HG03103 (cell line): ENCODE measurements around the gene ANKH.
"Not testable (repeated sequence)": the region's sequence is repeated elsewhere in the genome, so short reads cannot be mapped to it uniquely, and the experiment has no call there.

Source experiments
- ATAC-seq: cut with Tn5 transposase; IDR thresholded peaks from one replicate; pipeline ENCODE4 v1.9.1; 2021; ENCODE audit warnings: low read depth; ENCODE audit not compliant: unreplicated experiment

ANKH gene

DNA sequence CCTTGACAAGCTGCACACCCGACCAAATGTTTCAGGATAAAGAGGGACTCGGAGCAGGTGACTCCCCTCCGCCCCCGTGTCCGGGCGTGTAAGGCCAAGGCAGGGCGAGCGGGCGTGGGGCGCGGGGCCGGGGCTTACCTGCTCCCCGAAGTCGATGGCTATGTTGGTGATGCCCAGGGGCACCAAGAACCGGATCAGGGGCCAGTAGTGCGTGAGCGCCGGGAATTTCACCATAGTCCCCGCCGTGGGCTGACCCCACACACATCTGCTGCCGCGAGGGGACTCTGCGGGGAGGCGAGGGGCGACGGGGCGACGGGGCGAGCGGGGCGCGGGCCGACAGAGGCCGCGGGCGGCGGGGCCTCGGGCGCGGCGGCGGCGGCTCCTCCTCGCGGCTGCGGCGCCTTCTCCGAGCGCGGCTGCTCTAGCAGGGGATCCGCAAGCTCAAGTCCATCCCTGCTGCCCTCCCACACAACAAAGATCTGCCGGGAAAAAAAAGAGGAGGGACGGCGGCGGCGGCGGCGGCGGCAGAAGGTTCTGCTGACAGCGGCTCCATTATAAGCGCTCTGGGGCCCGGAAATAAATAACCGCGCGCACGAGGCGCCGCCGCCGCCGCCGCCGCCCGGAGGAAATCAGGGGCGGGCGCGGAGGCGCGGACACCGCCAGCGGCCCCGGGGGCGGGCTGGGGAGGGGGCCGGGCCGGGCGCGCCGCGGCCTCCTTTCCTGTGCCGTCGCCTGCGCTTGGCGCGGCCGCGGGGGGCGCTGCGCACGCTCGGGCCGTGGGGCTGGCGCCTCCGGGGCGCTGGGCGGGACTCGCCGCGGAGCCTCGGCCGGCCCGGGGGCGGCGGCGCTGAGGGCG lies at the start of gene ANKH:
TSS of gene ANKH (minus strand) at position 565 of the 856 bp plus-strand sequence. CDS start at position 234, 331 bp downstream.
- peak; percentile 84 for ATAC-seq

GRCh38 chr5:14920121-14920520 lies 48.5 kb upstream of the ANKH start:
- no peak for ATAC-seq

DNA sequence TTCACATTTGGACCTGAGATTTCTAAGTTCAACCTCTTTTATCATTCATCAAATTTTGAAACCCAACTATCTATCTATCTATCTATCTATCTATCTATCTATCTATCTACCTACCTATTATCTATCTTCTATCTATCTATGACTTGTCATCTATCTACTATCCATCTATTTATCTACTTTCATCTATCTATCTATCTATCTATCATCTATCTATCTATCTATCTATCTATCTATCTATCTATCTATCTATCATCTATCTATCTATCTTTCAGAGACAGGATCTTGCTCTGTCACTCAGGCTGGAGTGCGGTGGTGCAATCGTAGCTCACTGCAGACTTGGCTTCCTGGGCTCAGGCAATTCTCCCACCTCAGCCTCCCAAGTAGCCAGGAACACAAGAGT lies 47.5 kb upstream of the ANKH start:
- ATAC-seq: not testable (repeated sequence)

GRCh38 chr5:14917719-14918118 lies 46.1 kb upstream of the ANKH start:
- no peak for ATAC-seq

DNA sequence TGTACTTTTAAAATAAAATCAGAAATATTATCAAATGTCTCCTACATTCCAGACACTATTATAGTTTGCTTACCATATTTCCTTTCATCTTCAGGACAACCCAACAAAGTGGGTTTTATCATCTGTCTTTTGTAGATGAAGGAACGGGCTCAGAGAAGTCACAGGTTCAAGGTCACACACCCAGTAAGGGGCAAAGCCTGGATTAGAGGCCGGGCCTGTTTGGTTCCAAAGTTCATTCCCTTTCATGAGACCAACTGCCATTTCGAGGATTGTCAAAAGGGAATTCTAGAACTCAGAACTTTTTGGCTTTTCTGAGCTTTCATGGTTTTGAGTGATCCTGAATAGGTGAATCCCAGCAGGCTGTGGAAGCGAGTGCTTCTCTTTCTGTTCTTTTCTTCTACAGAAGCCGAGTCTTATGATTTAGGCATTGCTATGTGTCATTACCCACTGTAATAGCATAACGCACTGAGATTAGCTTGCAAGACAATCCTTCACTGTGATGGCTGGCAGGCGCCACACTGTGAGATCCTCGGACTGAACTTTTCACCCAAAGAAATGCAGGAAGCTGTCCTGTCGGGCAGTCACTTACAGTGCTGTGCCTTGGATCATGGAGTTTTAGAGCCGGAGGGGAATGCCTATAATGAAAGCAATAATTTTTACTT lies 43.8 kb upstream of the ANKH start:
- ATAC-seq: no peak

- ATAC-seq: no peak
Observed at GRCh38 chr5:14914623-14915260, 43.2 kb upstream of the ANKH start.

DNA sequence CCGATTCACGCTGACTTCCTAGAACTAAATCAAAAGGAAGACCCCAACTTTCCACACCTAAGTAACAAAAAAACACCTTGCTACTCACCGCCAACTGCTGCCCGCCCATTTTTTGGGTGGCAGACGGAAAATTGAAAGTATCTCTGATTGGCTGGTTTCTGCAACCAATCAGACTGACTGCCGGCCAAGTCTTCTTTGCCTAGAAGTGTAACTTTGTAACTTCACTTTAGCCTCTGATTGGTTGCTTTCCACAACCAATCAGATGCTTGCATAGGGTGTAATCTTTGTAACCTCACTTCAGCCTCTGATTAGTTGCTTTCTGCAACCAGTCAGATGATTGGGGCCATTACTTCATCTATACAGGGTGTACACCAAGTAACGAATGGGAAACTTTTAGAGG lies 42.6 kb upstream of the ANKH start:
- no peak for ATAC-seq

DNA sequence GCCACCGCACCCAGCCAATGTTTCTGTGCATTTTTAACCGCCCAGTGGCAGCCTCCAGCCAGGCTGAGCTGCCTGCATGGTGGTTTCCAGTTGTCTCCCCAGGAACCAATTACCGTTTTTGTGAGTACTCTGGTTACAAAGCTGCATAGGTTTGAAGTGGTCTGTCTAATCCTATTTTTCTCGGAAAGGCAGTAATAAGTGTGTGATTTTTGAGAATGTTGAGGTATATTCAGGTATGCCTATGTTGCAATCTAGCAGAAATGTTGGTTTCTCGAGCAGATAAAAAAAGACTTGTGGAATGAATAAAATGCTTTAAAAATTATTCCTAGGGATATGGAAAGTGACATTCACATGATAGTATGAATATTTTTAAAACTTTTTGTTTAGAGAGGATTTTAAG lies 41.5 kb upstream of the ANKH start:
- ATAC-seq: no peak

DNA sequence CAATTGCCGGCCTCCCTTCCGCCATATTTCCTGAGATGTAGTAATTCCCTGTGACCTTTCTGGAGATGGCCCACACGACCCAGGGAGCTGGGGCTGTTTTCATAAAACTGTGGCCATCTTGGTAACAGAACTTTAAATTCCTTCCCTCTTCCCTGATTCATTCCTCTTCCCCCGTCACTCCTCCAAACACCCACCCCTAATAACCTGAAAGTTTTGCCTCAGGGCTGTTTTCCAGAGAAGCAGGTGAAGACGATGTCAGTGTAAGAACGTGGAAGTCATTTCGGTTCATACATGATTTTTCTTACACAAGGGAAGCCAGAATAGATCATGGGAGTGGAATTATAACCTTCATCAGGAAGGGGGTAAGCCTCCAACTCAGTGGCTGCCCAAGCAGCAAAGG lies 40.6 kb upstream of the ANKH start:
- no peak for ATAC-seq

DNA sequence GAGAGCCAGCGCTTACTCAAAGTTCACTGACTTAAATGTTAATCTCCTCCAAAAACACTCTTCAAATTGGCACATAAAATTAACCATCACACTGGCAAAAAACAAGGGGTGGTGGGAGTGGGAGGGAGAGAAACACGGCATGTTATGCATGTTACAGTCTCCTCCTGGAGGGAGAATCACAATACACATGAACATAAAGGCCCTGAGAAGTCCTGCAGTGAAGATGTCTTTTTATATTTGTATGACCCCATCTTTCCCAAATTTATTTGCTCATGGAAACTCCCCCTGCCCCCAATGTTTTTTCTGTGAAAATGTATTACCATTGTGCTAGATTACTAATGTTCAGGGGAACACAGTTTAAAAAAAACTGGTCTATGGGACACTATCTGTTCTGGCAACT lies 37.8 kb upstream of the ANKH start:
- no peak for ATAC-seq

GRCh38 chr5:14908172-14908571 lies 36.6 kb upstream of the ANKH start:
- no peak for ATAC-seq

DNA sequence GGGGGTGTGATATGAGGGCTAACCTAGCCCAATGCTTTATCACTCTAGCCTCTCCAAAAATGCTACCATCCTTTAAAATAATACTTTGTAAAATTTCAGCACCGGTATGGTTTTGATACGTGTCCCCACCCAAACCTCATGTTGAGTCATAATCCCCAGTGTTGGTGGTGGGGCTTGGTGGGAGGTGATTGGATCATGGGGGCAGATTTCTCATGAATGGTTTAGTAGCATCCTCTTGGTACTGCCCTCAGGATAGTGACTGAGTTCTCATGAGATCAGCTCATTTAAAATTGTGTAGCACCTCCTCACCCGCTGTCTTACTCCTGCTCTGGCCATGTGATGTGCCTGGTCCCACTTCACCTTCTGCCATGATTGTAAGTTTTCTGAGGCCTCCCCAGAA lies 35.0 kb upstream of the ANKH start:
- ATAC-seq: no peak

- no peak for ATAC-seq
Observed at GRCh38 chr5:14902826-14903560, 31.4 kb upstream of the ANKH start.

DNA sequence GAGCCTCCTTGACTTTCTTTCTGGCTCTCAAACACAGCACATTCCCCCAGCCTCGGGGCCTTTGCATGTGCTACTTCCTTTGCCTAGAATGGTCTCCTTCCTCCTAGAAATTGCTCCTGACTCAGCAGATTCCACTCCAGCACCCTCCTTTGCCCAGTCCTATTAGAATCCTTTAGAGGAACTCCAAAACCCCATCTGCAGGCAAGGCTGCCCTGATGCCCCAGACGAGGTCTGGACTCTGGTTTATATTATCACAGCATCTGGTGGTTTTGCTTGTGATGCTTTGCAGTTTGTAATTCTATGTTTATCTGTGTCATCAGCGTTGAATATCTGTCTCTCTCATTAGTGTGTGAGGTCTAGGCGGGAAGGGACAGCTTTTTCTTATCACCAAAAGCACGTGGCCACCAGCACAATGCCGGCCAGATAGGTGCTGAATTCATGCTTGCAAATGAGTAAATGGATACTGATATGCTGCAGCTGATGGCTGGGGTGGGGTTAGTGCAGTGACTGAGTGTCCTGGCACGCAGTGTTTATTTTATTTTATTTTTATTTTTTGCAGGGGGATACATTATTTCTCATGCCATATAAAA lies 30.0 kb upstream of the ANKH start:
- no peak for ATAC-seq

- ATAC-seq: no peak
Observed at GRCh38 chr5:14900693-14901461, 29.3 kb upstream of the ANKH start.

DNA sequence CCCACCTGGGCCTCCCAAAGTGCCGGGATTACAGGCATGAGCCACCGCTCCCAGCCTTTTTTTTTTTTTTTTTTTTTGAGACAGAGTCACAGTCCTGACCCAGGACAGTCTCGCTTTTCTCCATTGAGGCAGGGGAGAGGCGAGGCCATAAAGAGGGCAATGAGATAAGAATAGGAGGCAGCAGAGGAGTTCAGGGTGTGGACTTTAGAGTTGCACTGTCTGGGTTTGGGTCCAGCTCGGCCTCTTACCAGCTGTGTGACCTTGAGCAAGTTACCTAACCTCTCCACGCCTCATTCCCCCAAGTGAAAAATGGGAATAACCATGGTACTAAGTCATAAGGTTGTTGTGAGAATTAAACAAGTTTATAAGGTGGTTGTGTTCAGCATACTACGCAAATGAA lies 24.6 kb upstream of the ANKH start:
- ATAC-seq: no peak

GRCh38 chr5:14895301-14895700 lies 23.7 kb upstream of the ANKH start:
- no peak for ATAC-seq

DNA sequence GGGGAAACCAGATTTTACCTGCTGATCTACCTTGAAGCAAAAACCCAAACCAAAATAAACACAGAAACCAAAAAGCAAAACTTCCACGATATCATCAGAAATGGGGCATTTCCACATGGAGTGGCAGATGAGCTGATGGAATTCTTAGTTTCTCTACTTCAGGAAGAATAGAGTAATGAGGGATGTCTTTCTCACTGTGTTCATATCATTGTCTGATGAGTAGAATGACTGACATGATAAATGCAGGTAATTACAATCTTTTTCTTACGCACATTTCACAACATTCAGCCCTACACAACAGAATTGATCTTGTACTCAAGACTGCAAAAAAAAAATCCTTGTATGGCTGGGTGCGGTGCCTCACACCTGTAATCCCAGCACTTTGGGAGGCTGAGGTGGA lies 23.2 kb upstream of the ANKH start:
- ATAC-seq: no peak

DNA sequence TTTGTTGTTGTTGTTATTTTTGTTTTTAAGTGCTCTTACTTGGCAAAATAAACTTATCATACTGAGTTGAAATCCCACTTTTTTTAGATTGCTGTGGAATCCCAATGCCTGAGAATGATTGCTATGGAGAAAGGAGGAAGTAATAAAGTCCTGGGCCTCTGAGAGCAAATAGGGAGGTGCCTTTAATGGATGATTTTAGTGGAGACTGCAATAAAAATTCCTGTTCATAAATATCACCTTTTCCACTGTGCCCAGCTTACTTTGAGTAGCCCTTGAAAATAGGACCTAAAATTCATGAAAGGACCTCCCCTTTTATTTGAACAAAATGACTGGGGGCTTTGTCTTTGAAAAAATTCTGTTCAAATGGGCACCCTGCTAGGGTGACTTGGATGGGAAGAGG lies 21.8 kb upstream of the ANKH start:
- no peak for ATAC-seq

DNA sequence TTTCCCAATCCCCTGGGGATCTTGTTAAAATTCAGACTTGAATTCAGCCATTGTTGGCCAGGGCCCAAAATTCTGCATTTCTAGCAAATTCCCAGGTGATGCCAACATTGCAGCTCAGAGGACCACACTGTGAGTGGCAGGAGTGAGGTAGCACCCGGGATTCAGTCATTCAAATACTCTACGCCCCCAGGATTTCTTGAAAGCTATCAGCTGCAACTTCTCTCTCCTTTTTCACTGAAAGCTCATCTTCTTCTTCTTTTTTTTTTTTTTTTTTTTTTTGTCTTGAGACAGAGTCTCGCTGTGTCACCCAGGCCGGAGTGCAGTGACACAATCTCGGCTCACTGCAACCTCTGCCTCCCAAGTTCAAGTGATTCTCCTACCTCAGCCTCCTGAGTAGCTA lies 19.3 kb upstream of the ANKH start:
- ATAC-seq: no peak
